Upper lobe of left lung (tissue), 6 donors: Measurements from ENCODE around the gene PTGDS. TPM values are rescaled to one million over a fixed set of nuclear protein-coding genes. Genes with fewer than 3 reads are reported as not detected.

Experiments used
- ATAC-seq, 2 donors: fragments of 200-7000 bp; cut with Tn5 transposase; one replicate each; pipeline ENCODE4 v1.9.1; 2022; ENCODE audit warnings: mild to moderate bottlenecking in 2 of 2, moderate library complexity in 2 of 2; ENCODE audit not compliant: low FRiP score in 2 of 2
- DNase-seq, 2 donors: peaks; one replicate each; pipeline ENCODE4 v3.0.0-alpha.2; 2019 to 2020
- H3K27ac ChIP-seq, 4 donors: fragments of 200-600 bp; sonication (generic); one replicate each; pipeline ENCODE4 v1.5.1; 2016 to 2019
- H3K27me3 ChIP-seq, 4 donors: fragments of 200-600 bp; sonication (generic); one replicate each; pipeline ENCODE4 v1.5.1; 2017 to 2019
- H3K36me3 ChIP-seq, 4 donors: fragments of 200-600 bp; sonication (generic); one replicate each; pipeline ENCODE4 v1.5.1; 2016 to 2019
- H3K4me1 ChIP-seq, 4 donors: fragments of 200-600 bp; sonication (generic); one replicate each; pipeline ENCODE4 v1.5.1; 2018 to 2019
- H3K4me3 ChIP-seq, 4 donors: fragments of 200-600 bp; sonication (generic); one replicate each; pipeline ENCODE4 v1.5.1; 2017 to 2019; ENCODE audit warnings: mild to moderate bottlenecking in 2 of 4, moderate library complexity in 1 of 4
- H3K9me3 ChIP-seq, 4 donors: fragments of 200-600 bp; sonication (generic); one replicate each; pipeline ENCODE4 v1.5.1; 2018 to 2019
- CTCF ChIP-seq, 6 experiments: fragments of 450-650 bp in 4 of 6; fragments of 200-600 bp in 2 of 6; sonication (generic) in 2 of 6; IDR thresholded peaks; one replicate each; pipeline ENCODE4 v1.5.1; 2016 to 2019; ENCODE audit warnings: antibody characterized with exemption in 6 of 6
- EP300 ChIP-seq, 4 donors: sonication (generic); formaldehyde crosslinking; IDR thresholded peaks; one replicate each; pipeline ENCODE4 v1.5.1; 2017; ENCODE audit warnings: antibody characterized with exemption in 4 of 4, control low read depth in 2 of 4
- POLR2A ChIP-seq, 4 donors: fragments of 450-650 bp; IDR thresholded peaks; one replicate each; pipeline ENCODE4 v1.5.1; 2016 to 2017; ENCODE audit warnings: antibody characterized with exemption in 4 of 4, mild to moderate bottlenecking in 2 of 4
- POLR2AphosphoS5 ChIP-seq, 2 donors: sonication (generic); formaldehyde crosslinking; IDR thresholded peaks; one replicate each; pipeline ENCODE4 v1.5.1; 2017; ENCODE audit warnings: antibody characterized with exemption in 2 of 2
- WGBS, 2 donors: methylation state at CpG; one replicate each; pipeline ENCODE4 v1.1.5; 2017 to 2018; 5-methylcytosine and 5-hydroxymethylcytosine counted together
- total RNA-seq, 6 donors: library from RNA; depleted of rRNA in 4 of 6; stranded (reverse); fragments of >200 nt in 4 of 6; gene quantifications; one replicate each; pipeline versions ENCODE4 v1.1.0 to v1.2.1, GENCODE V29; 2016 to 2021
- donor health status: DM: no; HTN: no; CAD: no; lungs with moderate emphysema.
- donor health status: DM: no; HTN: yes; CAD: no; lungs with severe emphysema.

PTGDS gene
- total RNA-seq, 6 donors from 2014 or later = 31.7 to 395 (median 246) TPM

- H3K36me3 ChIP-seq = peaks cover 0 to 12% (median 5%) of the 10 kb centered on the region in 4 donors
- peak within 1 kb of the TSS; percentile 67 to 90 (median 78) for H3K27ac ChIP-seq
- peaks cover 68 to 91% (median 74%) of the 10 kb centered on the region in 4 donors for H3K4me1 ChIP-seq
- no peaks in the 10 kb centered on the region for H3K27me3 ChIP-seq
- H3K4me3 ChIP-seq = peak within 1 kb of the TSS in 3 of 4 donors; percentile 31 to 50 (median 46)
- DNase-seq (peak; percentile 83 to 93), ATAC-seq (peak; percentile 18 to 70)
- 14 to 28% methylated on average over 13 to 34 of the region's 35 CpGs for WGBS, 2 donors
- TF ChIP-seq POLR2A (IDR thresholded peaks at IDR 0.05) (peak in 1 of 4 donors; percentile 52), CTCF (IDR thresholded peaks at IDR 0.05) (no peak), POLR2AphosphoS5 (IDR thresholded peaks at IDR 0.05) (peak in 1 of 2 donors; percentile 67)
- no peaks in the 10 kb centered on the region for H3K9me3 ChIP-seq
These were observed 19.3 kb downstream of the PTGDS start, which contains the start of gene CLIC3 for GRCh38 chr9:136996361-136997292. Gene CLIC3 (minus strand): TSS chr9:136996568. CDS start chr9:136996543, 25 bp downstream.

GRCh38 chr9:136997371-136997770 is 20.1 kb downstream of the PTGDS start:
- H3K4me1 ChIP-seq = peaks cover 65 to 87% (median 74%) of the 10 kb centered on the region in 4 donors
- peak overlapping the region in 2 of 4 donors; percentile 46 to 50 for H3K4me3 ChIP-seq
- DNase-seq (peak in 1 of 2 donors; percentile 59), ATAC-seq (no peak)
- TF ChIP-seq CTCF (IDR thresholded peaks at IDR 0.05) = no peak
- TF ChIP-seq POLR2AphosphoS5 (IDR thresholded peaks at IDR 0.05) = no peak
- no peak for TF ChIP-seq EP300 (IDR thresholded peaks at IDR 0.05)
- TF ChIP-seq POLR2A (IDR thresholded peaks at IDR 0.05) = no peak
- WGBS, 2 donors = 76 to 77% methylated on average over 10 of the region's 10 CpGs
- peaks cover 0 to 12% (median 5%) of the 10 kb centered on the region in 4 donors for H3K36me3 ChIP-seq
- no peaks in the 10 kb centered on the region for H3K9me3 ChIP-seq
- H3K27ac ChIP-seq = peak overlapping the region in 3 of 4 donors; percentile 67 to 90 (median 73)
- H3K27me3 ChIP-seq = no peaks in the 10 kb centered on the region

GRCh38 chr9:136997830-136998234 is 20.5 kb downstream of the PTGDS start:
- 46 to 49% methylated on average over 16 to 18 of the region's 18 CpGs for WGBS, 2 donors
- H3K4me3 ChIP-seq = no peak overlapping the region
- peaks cover 0 to 12% (median 5%) of the 10 kb centered on the region in 4 donors for H3K36me3 ChIP-seq
- H3K4me1 ChIP-seq = peaks cover 62 to 83% (median 70%) of the 10 kb centered on the region in 4 donors
- DNase-seq = peak; percentile 47 to 69
- no peaks in the 10 kb centered on the region for H3K9me3 ChIP-seq
- H3K27me3 ChIP-seq = no peaks in the 10 kb centered on the region
- no peak for TF ChIP-seq POLR2A (IDR thresholded peaks at IDR 0.05)
- peak in 1 of 6 experiments; percentile 12 for TF ChIP-seq CTCF (IDR thresholded peaks at IDR 0.05)
- TF ChIP-seq EP300 (IDR thresholded peaks at IDR 0.05) = no peak
- TF ChIP-seq POLR2AphosphoS5 (IDR thresholded peaks at IDR 0.05) = peak in 1 of 2 donors; percentile 32
- H3K27ac ChIP-seq = peak overlapping the region in 3 of 4 donors; percentile 19 to 90 (median 73)
- ATAC-seq = no peak

- Histone ChIP-seq H3K27ac (peak overlapping the region; percentile 40 to 67 (median 64)), H3K27me3 (no peaks in the 10 kb centered on the region), H3K4me1 (peaks cover 39 to 57% (median 45%) of the 10 kb centered on the region in 4 donors), H3K9me3 (no peaks in the 10 kb centered on the region), H3K36me3 (no peaks in the 10 kb centered on the region), H3K4me3 (peak overlapping the region in 1 of 4 donors; percentile 8)
- ATAC-seq (peak in 1 of 2 donors; percentile 14), DNase-seq (no peak)
- WGBS, 2 donors = 58% methylated on average over 10 of the region's 10 CpGs
- no peak for TF ChIP-seq EP300 (IDR thresholded peaks at IDR 0.05)
- TF ChIP-seq POLR2A (IDR thresholded peaks at IDR 0.05) = no peak
- TF ChIP-seq CTCF (IDR thresholded peaks at IDR 0.05) = no peak
- no peak for TF ChIP-seq POLR2AphosphoS5 (IDR thresholded peaks at IDR 0.05)
These were observed 23.1 kb downstream of the PTGDS start for GRCh38 chr9:137000177-137000930.
